ENCODE results near the gene INPP5A. TPM values are rescaled to one million over a fixed set of nuclear protein-coding genes. Genes with fewer than 3 reads are reported as not detected.
"Not testable (repeated sequence)": the region's sequence is repeated elsewhere in the genome, so short reads cannot be mapped to it uniquely, and the experiment has no call there.

INPP5A gene
- total and polyA plus RNA-seq, 2 experiments from 2014 or later: 41.2 to 53.6 TPM

GRCh38 chr10:132790934-132791829, 253.6 kb downstream of the INPP5A start:
- peaks cover 4% of the 10 kb centered on the region for H4K20me1 ChIP-seq (ENCODE audit: insufficient read depth, poor library complexity, severe bottlenecking)

GRCh38 chr10:132792099-132792498, 254.5 kb downstream of the INPP5A start:
- H4K20me1 ChIP-seq (ENCODE audit: insufficient read depth, poor library complexity, severe bottlenecking); H3K9me3 ChIP-seq (ENCODE audit: low read depth); H3K27ac ChIP-seq; H3K9me2 ChIP-seq (replicated peaks; ENCODE audit: insufficient read depth); H3K4me2 ChIP-seq; H3K36me3 ChIP-seq (replicated peaks; ENCODE audit: insufficient read depth, low read depth); H3K79me2 ChIP-seq; H3K4me3 ChIP-seq; H2AFZ ChIP-seq; DNase-seq (ENCODE audit: low spot score): not testable (repeated sequence)
- WGBS (ENCODE audit: low lambda C conversion rate, missing lambda C conversion rate): 100% methylated on average over 3 of the region's 33 CpGs
- Histone ChIP-seq H3K4me1 (ENCODE audit: insufficient read depth) (peaks cover 15% of the 10 kb centered on the region), H3K27me3 (peaks cover 51% of the 10 kb centered on the region)

More at GRCh38 chr10:132790934-132791829, 253.6 kb downstream of the INPP5A start:
- peaks cover 19% of the 10 kb centered on the region for H3K4me1 ChIP-seq (ENCODE audit: insufficient read depth)
- TF ChIP-seq CTCF (IDR thresholded peaks at IDR 0.05; ENCODE audit: poor library complexity): no peak
- TF ChIP-seq EZH2phosphoT487 (IDR thresholded peaks at IDR 0.05; ENCODE audit: low read depth, severe bottlenecking, unreplicated experiment): no peak
- no peak for TF ChIP-seq EZH2 (IDR thresholded peaks at IDR 0.05; ENCODE audit: borderline replicate concordance)
- H3K79me2 ChIP-seq: no peaks in the 10 kb centered on the region
- H3K27me3 ChIP-seq: peaks cover 55% of the 10 kb centered on the region
- H3K9me3 ChIP-seq (ENCODE audit: low read depth): no peaks in the 10 kb centered on the region
- no peak overlapping the region for H3K4me3 ChIP-seq
- no peak overlapping the region for H3K4me2 ChIP-seq
- H3K27ac ChIP-seq: no peak overlapping the region
- H2AFZ ChIP-seq: no peak overlapping the region
- DNase-seq (ENCODE audit: low spot score): no peak
- H3K9me2 ChIP-seq (replicated peaks; ENCODE audit: insufficient read depth): no peaks in the 10 kb centered on the region
- H3K36me3 ChIP-seq (replicated peaks; ENCODE audit: insufficient read depth, low read depth): no peaks in the 10 kb centered on the region
- WGBS (ENCODE audit: low lambda C conversion rate, missing lambda C conversion rate): 79% methylated on average over 30 of the region's 31 CpGs

GRCh38 chr10:132792796-132793195, 255.2 kb downstream of the INPP5A start:
- 94% methylated on average over 17 of the region's 17 CpGs for WGBS (ENCODE audit: low lambda C conversion rate, missing lambda C conversion rate)
- no peaks in the 10 kb centered on the region for H3K79me2 ChIP-seq
- no peak for TF ChIP-seq EZH2phosphoT487 (IDR thresholded peaks at IDR 0.05; ENCODE audit: low read depth, severe bottlenecking, unreplicated experiment)
- TF ChIP-seq CTCF (IDR thresholded peaks at IDR 0.05; ENCODE audit: poor library complexity): no peak
- TF ChIP-seq EZH2 (IDR thresholded peaks at IDR 0.05; ENCODE audit: borderline replicate concordance): no peak
- no peaks in the 10 kb centered on the region for H3K9me2 ChIP-seq (replicated peaks; ENCODE audit: insufficient read depth)
- peaks cover 46% of the 10 kb centered on the region for H3K27me3 ChIP-seq
- no peak overlapping the region for H3K4me2 ChIP-seq
- H3K4me1 ChIP-seq (ENCODE audit: insufficient read depth): peaks cover 9% of the 10 kb centered on the region
- DNase-seq (ENCODE audit: low spot score): no peak
- no peak overlapping the region for H2AFZ ChIP-seq
- no peaks in the 10 kb centered on the region for H4K20me1 ChIP-seq (ENCODE audit: insufficient read depth, poor library complexity, severe bottlenecking)
- no peak overlapping the region for H3K4me3 ChIP-seq
- no peaks in the 10 kb centered on the region for H3K9me3 ChIP-seq (ENCODE audit: low read depth)
- H3K36me3 ChIP-seq (replicated peaks; ENCODE audit: insufficient read depth, low read depth): no peaks in the 10 kb centered on the region
- H3K27ac ChIP-seq: no peak overlapping the region

- Histone ChIP-seq H3K4me2 (no peak overlapping the region), H3K36me3 (replicated peaks; ENCODE audit: insufficient read depth, low read depth) (no peaks in the 10 kb centered on the region), H3K9me3 (ENCODE audit: low read depth) (no peaks in the 10 kb centered on the region), H3K4me1 (ENCODE audit: insufficient read depth) (peaks cover 5% of the 10 kb centered on the region), H3K9me2 (replicated peaks; ENCODE audit: insufficient read depth) (no peaks in the 10 kb centered on the region), H3K27ac (no peak overlapping the region), H3K27me3 (peaks cover 42% of the 10 kb centered on the region), H3K4me3 (no peak overlapping the region), H2AFZ (no peak overlapping the region), H4K20me1 (ENCODE audit: insufficient read depth, poor library complexity, severe bottlenecking) (no peaks in the 10 kb centered on the region), H3K79me2 (no peaks in the 10 kb centered on the region)
- 85% methylated on average over 9 of the region's 9 CpGs for WGBS (ENCODE audit: low lambda C conversion rate, missing lambda C conversion rate)
- DNase-seq (ENCODE audit: low spot score): no peak
- TF ChIP-seq CTCF (IDR thresholded peaks at IDR 0.05; ENCODE audit: poor library complexity): no peak
- no peak for TF ChIP-seq EZH2phosphoT487 (IDR thresholded peaks at IDR 0.05; ENCODE audit: low read depth, severe bottlenecking, unreplicated experiment)
- TF ChIP-seq EZH2 (IDR thresholded peaks at IDR 0.05; ENCODE audit: borderline replicate concordance): no peak
These were observed 255.6 kb downstream of the INPP5A start for GRCh38 chr10:132793213-132793612.
